T follicular helper cell (primary cell): Measurements from ENCODE around the gene MEX3A.

Experiments
- DNase-seq: peaks from one replicate; pipeline ENCODE4 v3.0.0-alpha.2; 2020; ENCODE audit warnings: low read depth

MEX3A gene

DNA sequence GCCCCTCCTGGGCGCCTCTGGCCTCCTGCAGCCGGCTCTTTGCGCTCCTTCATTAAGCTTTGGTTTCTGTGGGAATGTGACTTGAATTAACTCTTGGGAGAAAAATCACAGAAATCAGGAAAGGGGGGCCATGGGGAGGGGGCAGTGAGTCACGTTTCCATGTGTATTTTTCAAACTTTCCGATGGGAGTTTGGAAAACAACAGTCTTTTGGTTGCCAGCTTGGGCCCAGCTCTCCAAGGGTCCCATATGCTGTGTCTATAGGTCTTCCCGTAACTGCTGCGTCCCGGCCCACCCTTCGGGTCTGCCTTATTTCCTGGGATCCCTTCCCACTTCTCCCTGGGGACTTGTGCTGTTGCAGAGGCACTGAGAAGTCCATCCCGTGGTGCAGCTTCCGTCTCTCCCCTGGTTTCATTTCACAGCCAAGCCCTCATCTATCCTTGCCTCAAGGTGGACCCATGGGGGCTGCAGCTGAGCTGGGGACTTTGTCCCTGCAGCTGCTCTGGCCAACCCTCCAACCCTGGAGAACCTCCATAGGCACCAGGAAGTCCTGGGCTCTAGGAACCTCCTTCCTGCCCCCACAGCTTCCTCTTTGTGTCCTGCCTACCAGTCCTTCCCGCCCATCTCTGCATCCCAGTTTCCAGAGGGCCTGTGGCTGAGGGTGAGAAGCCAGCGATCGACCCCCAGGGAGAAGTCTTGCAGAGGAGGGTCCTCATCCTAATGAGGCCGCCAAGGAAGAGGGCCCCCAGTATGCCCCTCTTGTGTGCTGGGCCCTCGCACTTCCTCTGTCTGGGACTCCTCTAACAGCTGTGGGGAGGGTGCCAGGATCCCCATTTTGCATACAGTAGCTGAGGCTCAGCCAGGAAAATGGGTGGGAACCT lies 20.6 kb upstream of the MEX3A start:
- no peak for DNase-seq

GRCh38 chr1:156101880-156102279 lies 19.6 kb upstream of the MEX3A start:
- DNase-seq, result no peak

DNA sequence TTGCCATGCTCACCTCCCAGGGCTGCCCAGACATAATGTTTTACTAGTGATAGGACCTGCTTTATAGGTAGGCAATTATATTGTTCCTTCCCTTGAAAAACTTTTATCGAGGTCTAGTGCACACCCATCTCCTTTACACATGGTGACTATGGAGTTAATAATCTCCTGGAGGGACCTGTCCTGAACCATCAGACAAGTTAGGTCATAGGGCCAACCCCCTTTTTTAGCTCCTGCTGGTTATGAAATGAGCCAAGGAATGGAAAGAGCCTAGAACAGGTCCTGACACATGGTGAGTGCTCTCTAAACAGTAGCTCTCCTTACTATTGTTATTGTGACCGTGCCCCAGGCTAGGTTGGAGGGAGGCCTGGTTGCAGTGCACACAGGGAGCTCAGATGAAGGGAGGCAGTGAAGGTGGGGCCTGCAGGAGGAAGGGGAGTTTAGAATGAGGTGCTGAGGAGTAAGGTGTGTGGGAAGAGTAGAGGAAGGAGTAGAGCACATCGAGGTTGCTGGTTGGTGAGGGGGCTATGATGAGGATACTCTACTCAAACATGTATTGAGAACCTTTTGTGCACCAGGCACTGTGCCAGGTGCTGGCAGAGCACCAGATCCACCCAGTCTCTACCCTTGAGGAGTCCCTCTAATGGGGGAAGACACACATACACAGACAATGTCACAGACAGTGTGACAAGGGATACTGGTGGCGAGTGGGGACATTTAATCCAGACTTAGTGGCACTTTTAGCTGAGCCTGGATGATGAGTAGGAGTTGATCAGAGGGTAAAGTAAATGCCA lies 18.1 kb upstream of the MEX3A start:
- no peak for DNase-seq

GRCh38 chr1:156099282-156099681 lies 17.0 kb upstream of the MEX3A start:
- DNase-seq, result no peak

- no peak for DNase-seq
These were observed 16.5 kb upstream of the MEX3A start for GRCh38 chr1:156098784-156099183.

DNA sequence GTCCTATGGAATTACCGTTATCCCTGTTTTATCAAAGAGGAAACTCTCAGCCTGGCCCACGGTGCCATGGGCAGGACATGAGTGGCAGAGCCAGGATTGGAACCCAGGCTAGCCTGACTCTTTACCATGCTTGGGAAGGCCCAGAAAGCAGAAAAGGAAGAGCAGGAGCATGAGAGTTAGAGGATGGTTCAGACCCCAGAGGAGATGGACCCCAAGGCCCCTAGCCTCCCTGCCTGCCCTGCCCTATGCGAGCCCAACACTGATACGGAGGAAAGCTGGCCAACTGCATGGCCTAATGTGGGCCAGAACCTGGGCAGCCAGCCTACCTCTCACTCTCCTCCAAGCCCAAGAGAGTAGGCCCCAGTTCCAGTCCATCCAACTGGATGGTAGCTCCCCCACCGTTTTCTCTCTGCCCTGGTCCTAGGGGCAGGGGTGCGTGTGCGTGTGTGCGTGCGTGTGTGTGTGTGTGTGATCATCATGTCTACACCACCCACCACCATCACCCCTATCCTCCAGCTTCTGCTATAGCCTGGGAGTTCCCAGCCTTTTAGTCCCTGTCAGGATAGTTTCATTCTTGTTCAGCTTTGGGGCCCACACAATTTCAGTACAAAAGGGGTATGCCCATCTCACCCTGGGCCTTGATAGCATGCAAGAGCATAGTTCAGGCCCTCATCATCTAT lies 15.4 kb upstream of the MEX3A start:
- no peak for DNase-seq

GRCh38 chr1:156096640-156097391 lies 14.6 kb upstream of the MEX3A start:
- DNase-seq, result peak; percentile 78

- no peak for DNase-seq
These were observed 13.7 kb upstream of the MEX3A start for GRCh38 chr1:156095906-156096508.

GRCh38 chr1:156091610-156092009 lies 9.3 kb upstream of the MEX3A start:
- no peak for DNase-seq

- peak; percentile 82 for DNase-seq
These were observed 8.5 kb upstream of the MEX3A start for GRCh38 chr1:156090840-156091188.

GRCh38 chr1:156090138-156090839 lies 8.0 kb upstream of the MEX3A start:
- no peak for DNase-seq

DNA sequence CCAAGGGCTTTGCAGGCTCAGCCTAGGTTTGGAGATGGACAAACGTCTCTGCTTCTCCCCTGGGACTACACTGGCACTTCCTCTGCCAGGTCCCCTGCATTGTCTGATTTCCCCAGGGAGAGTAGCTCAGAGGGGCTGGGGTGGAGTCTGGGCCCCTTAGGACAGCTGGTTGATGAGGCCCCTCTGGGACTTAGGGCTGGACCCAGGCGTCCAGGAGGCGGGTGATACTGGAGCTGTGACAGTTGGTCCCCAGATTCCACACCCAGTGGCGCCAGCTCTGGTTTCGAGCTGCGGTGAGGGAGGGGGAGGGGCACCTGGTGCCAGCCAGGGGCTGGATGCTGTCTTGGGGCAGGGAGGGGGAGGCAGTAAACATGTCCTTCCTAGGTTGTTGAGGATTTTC lies 7.4 kb upstream of the MEX3A start:
- DNase-seq, result no peak

- no peak for DNase-seq
These were observed 4.0 kb upstream of the MEX3A start for GRCh38 chr1:156086256-156086662.

DNA sequence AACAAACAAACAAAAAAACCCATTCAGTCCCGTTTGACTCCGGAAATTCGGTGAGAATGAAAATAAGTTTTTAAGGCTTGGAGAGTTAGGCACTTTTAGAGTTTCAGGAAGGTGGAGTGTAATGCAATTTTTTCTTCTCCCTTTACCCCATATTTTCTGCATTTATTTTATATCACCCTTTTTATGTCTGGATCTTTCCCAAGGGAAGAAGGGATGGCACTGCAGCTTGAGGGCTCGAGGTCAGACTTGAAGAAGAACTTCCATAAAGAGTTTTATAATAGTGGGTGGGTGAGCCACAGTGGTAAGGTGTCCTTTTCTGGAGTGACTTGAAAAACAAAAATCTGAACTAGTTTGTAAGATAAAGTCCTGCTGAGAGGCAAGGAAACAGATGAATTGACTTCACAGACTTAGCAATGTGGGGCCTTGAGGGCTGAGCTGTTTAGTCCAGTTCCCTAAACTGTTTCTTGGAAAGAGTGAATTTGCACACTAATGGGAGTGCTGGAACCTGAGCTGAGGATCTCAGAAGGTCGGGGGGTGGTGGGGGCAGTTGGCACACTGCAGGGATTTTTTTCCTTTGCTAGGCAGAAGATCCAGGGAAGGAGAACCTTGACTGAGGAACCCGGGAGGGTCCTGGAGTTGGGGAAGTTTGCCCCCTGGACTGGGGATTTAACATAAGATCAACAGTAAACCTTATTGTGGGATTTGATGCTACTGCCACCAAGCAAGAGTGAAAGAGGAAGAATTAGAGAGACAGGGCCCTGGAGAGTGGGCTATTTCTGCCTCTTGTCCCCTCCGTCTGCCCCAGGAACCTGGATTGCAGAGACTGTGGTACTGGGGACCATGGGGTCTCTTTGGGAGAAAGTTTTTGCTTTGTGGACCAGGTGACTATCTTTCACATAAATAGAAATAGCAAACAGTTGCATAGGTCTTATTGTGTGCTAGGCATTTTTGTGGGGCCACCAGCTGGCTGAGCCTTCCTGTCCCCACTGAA lies 1.8 kb upstream of the MEX3A start:
- DNase-seq, result no peak

GRCh38 chr1:156081917-156082308 lies 352 bp downstream of the MEX3A start:
- DNase-seq, result no peak

DNA sequence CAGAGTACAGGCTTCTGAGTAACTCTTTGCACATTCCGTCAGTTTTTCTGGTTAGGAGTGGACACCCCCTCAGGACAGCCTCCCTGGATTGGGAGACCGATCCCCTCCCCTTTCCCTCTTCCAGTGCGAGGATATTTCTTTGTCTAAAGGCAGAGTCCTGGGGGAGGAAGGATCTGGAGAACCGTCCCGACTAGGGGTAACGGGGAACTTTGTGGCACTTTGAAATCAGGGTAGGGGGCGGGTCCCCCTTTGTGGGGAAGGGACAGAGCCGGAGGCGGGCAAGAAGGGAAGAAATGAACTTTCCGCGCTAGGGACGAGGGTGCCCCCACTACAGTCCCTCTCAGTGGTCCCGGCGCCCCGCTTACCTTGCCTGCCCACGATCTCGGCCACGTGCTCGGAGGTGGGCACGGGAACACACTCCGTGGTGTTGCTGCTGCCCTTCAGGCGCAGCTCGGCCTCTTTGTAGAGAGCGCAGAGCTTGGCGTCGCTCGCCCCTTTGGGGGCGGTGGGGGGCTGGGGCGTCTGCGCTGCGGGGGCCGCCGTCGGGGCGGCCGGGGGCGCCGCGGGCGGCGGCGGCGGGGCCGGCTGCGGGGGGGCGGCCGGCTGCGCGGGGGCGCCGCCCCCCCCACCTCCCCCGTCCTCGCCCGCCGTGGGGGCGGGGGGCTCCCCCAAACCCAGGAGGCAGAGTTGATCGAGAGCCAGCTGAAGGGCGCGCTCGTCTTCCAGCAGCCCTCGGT lies 917 bp downstream of the MEX3A start:
- DNase-seq, result no peak

- no peak for DNase-seq
These were observed 1.4 kb downstream of the MEX3A start for GRCh38 chr1:156080863-156081179.

DNA sequence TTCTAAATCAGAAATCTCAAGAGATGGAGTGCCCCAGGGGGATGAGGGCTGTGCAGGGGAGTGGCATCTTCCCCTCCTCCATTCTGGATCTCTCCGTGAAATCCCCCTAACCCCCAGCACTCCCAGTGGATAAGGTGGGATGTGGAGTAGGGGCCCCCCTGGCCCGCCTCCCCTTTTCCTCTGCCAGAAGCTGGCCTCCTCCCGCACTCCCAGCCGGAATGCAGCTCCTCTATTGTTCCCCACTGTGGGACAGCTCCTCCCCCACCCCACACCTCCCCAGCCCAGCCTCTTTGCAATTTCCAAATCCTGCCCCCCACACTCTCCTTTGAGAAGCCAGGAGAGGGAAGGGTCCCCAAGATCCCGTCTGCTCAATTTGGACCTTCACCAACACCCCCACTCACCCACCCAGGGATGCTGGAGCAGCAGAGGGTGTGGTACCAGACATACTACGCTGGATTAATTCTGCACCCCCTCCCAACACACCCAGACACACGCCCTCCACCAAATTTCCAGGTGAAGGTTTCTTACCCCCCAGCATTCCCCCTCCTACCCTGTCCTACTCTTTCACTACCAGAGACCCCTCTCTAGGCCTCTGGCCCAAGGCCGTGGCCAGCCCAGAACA lies 1.9 kb downstream of the MEX3A start:
- no peak for DNase-seq

DNA sequence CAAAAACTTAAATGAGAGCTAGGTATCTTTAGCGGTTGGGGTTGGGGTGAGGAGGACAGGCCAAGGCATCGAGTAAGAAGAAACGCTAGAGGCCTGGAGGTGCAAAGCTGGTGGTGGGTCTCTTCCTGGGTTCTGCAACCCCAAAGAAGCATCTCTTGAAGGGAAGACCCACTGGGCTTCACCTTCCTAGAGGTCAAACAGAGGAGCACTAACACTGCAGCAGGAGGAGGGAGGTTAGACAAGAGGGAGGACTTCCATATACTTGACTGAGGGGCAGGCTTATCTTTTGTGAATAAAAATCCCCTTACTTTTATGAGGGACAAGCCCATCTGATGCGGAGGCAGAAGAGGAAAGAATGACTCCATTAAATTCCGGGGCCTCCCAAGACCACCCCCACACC lies 2.5 kb downstream of the MEX3A start:
- no peak for DNase-seq
